Endothelial cell of umbilical vein (primary cell): ENCODE measurements around the gene SKI. TPM values are rescaled to one million over a fixed set of nuclear protein-coding genes. Genes with fewer than 3 reads are reported as not detected.

Experiments used
- BruUV-seq: library from RNA; stranded (reverse); fragments of 400-500 nt; replicated peaks from 2 replicates; lab custom pipeline; 2021; lab: Mats Ljungman, UMichigan
- CTCF ChIA-PET: fragments of 300-600, 350-600 bp; sonication (Branson Sonifier 250); formaldehyde crosslinking; loops from one replicate; lab custom pipeline; 2021; ENCODE audit warnings: antibody characterized with exemption, inconsistent platforms; lab: Charles Lee
- POLR2A ChIA-PET: fragments of 300-600, 350-600 bp; sonication (Branson Sonifier 250); formaldehyde crosslinking; loops from one replicate; lab custom pipeline; 2021; ENCODE audit warnings: antibody characterized with exemption, inconsistent platforms; lab: Charles Lee
- DNase-seq: peaks from one replicate; pipeline ENCODE4 v3.0.0-alpha.2; 2011; ENCODE audit warnings: low read depth, low spot score
- FAIRE-seq: peaks from 2 replicates; lab custom pipeline; 2011; peaks lifted over from hg19 to GRCh38; lab: Jason Lieb, UNC
- H2AFZ ChIP-seq: 2 replicates; pipeline ENCODE4 v1.6.0; 2012; ENCODE audit warnings: low read depth, low read length, control low read depth, inconsistent platforms
- H3K27ac ChIP-seq: 2 replicates; pipeline ENCODE4 v1.5.1; 2011; ENCODE audit warnings: low read depth, mild to moderate bottlenecking, control low read depth, low read length, moderate library complexity; ENCODE audit not compliant: insufficient read depth
- H3K27me3 ChIP-seq, 2 experiments: 2 replicates each; pipeline versions ENCODE4 v1.6.0 to v1.6.1; 2011; ENCODE audit warnings: low read length in 2 of 2, mixed read lengths in 1 of 2; ENCODE audit not compliant: control insufficient read depth in 2 of 2, insufficient read depth in 2 of 2
- H3K36me3 ChIP-seq, 2 experiments: 2 replicates in 1 of 2; 3 replicates in 1 of 2; pipeline ENCODE4 v1.5.1; 2011; ENCODE audit warnings: low read length in 2 of 2, mild to moderate bottlenecking in 1 of 2, moderate library complexity in 1 of 2; ENCODE audit not compliant: control insufficient read depth in 2 of 2, insufficient read depth in 2 of 2; ENCODE audit errors: extremely low read depth in 1 of 2
- H3K4me1 ChIP-seq: 3 replicates; pipeline ENCODE4 v1.5.1; 2011; ENCODE audit warnings: mild to moderate bottlenecking, low read length; ENCODE audit not compliant: control insufficient read depth, insufficient read depth; ENCODE audit errors: extremely low read depth
- H3K4me2 ChIP-seq: 2 replicates; pipeline ENCODE4 v1.6.1; 2011; ENCODE audit warnings: low read length, control low read depth, mixed read lengths; ENCODE audit not compliant: insufficient read depth
- H3K4me3 ChIP-seq, 3 experiments: fragments of 200-600 bp in 1 of 3; sonication (generic), shearing (Covaris generic) in 1 of 3; replicated peaks in 1 of 3; 2 replicates each; pipeline ENCODE4 v1.5.1; 2011 to 2016; ENCODE audit warnings: control low read depth in 3 of 3, low read length in 3 of 3, mild to moderate bottlenecking in 2 of 3, inconsistent platforms in 1 of 3, low read depth in 1 of 3, moderate library complexity in 1 of 3; ENCODE audit not compliant: insufficient read depth in 1 of 3
- H3K79me2 ChIP-seq: 2 replicates; pipeline ENCODE4 v1.6.0; 2012; ENCODE audit warnings: low read length, inconsistent platforms; ENCODE audit not compliant: control insufficient read depth, insufficient read depth
- H3K9ac ChIP-seq: replicated peaks from 2 replicates; pipeline ENCODE3; 2011; ENCODE audit warnings: low read length, control low read depth; ENCODE audit not compliant: insufficient read depth; ENCODE audit errors: extremely low read depth
- H3K9me1 ChIP-seq: replicated peaks from 3 replicates; pipeline ENCODE4 v1.6.0; 2011; ENCODE audit warnings: mild to moderate bottlenecking, low read length; ENCODE audit not compliant: control insufficient read depth, insufficient read depth; ENCODE audit errors: extremely low read depth
- H3K9me3 ChIP-seq: replicated peaks from 2 replicates; pipeline ENCODE4 v1.5.1; 2012; ENCODE audit warnings: low read length, inconsistent platforms; ENCODE audit not compliant: control insufficient read depth, insufficient read depth
- H4K20me1 ChIP-seq: replicated peaks from 2 replicates; pipeline ENCODE3; 2011; ENCODE audit warnings: mild to moderate bottlenecking, low read length; ENCODE audit not compliant: control insufficient read depth, insufficient read depth; ENCODE audit errors: extremely low read depth
- EZH2 ChIP-seq: IDR thresholded peaks from 2 replicates; pipeline ENCODE4 v1.6.1; 2012; ENCODE audit warnings: borderline replicate concordance, low read depth, mild to moderate bottlenecking, moderate library complexity, low read length, inconsistent platforms; ENCODE audit not compliant: severe bottlenecking
- FOS ChIP-seq: IDR thresholded peaks from 2 replicates; pipeline ENCODE4 v1.6.1; 2011; ENCODE audit warnings: mild to moderate bottlenecking, low read length, moderate library complexity, borderline replicate concordance; ENCODE audit not compliant: insufficient read depth
- JUN ChIP-seq: IDR thresholded peaks from 2 replicates; pipeline ENCODE4 v1.6.1; 2011; ENCODE audit warnings: borderline replicate concordance, low read depth; ENCODE audit not compliant: insufficient read length, insufficient read depth
- MYC ChIP-seq: IDR thresholded peaks from one replicate; pipeline ENCODE4 v1.6.1; 2011; ENCODE audit warnings: mild to moderate bottlenecking, low read depth, low read length
- POLR2A ChIP-seq: IDR thresholded peaks from 2 replicates; pipeline ENCODE4 v1.6.1; 2012; ENCODE audit warnings: low read depth, mild to moderate bottlenecking, control low read depth, low read length
- POLR2AphosphoS5 ChIP-seq: IDR thresholded peaks from 2 replicates; pipeline ENCODE4 v1.6.1; 2012; ENCODE audit warnings: low read depth, mild to moderate bottlenecking, control low read depth, low read length, moderate library complexity; ENCODE audit not compliant: insufficient read depth
- dilution Hi-C: fragments of 300-500 bp; cut with MboI; formaldehyde crosslinking; loops from one replicate; pipeline ENCODE4 v1.15.0; 2019; ENCODE audit warnings: low sequenced_read_pairs; ENCODE audit not compliant: extremely low pct_ligation_motif_present
- intact Hi-C: fragments of 100-400 bp; cut with micrococcal nuclease; formaldehyde crosslinking; loops from one replicate; pipeline ENCODE4 v1.10.0; 2022
- polyA plus RNA-seq, 4 experiments: library from polyadenylated mRNA; depleted of rRNA in 3 of 4; stranded (reverse) in 3 of 4; unstranded in 1 of 4; fragments of >200 nt; gene quantifications; 2 replicates each; pipeline versions ENCODE4 v1.2.1 to v1.2.3, GENCODE V29; 2011 to 2012; ENCODE audit warnings: missing spikeins in 1 of 4
- total RNA-seq: library from RNA; stranded (reverse); gene quantifications from 2 replicates; pipeline ENCODE4 v1.2.3, GENCODE V29; 2021
- TF ChIP-seq, protein P1 (sequence below), 2 donors: IDR thresholded peaks; 1 replicate in 1 of 2; 2 replicates in 1 of 2; pipeline ENCODE4 v1.5.1; 2011; ENCODE audit warnings: low read length in 2 of 2, mild to moderate bottlenecking in 2 of 2, moderate library complexity in 2 of 2, control low read depth in 1 of 2, inconsistent platforms in 1 of 2, low read depth in 1 of 2; ENCODE audit not compliant: insufficient read depth in 1 of 2; ENCODE audit errors: extremely low read depth in 1 of 2

The SKI gene
- total and polyA plus RNA-seq, 2 donors (not counting 3 experiments of a cell fraction or from before 2014, with no cell fraction given), result 11.6 to 80.3 TPM

DNA sequence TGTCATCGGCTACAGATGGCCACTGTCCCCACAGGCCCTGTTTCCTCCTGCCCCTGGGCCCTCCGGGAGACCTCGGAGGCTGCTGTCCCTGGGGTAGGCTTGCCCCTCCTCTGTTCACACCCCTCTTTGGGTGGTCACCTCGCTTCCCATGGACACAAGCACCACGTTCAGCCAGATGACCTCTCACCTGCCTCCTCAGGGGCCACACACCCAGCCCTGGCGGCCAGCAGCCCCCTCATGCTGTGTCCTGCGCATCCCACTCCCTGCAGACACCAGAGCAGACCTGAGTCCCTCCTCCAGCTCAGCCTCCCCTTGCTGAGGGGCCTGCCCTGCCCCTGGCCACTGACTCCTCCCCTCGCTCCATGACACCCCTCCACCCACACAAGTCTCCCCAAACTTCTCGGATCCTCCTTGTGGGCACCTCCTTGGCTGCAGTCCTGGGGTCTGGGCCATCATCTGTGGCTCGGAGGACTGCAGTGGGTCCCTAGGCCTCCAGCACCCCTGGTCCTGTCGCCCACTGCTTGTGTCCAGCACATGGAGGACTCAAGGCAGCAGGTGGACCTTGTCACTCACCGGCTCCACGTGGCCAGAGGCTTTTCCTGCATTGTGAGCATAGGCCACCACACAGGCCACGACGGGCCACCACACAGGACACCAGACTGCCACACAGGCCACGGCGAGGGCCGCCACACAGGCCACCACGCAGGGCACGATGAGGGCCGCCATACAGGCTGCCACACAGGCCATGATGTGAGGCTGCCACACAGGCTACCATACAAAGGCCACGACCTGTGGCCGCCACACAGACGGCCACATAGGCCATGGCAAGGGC lies 112.2 kb downstream of the SKI start:
- Histone ChIP-seq H3K9me1 (no peaks in the 10 kb centered on the region), H3K4me1 (no peaks in the 10 kb centered on the region), H4K20me1 (no peaks in the 10 kb centered on the region), H3K27me3 (no peaks in the 10 kb centered on the region), H3K9ac (no peak overlapping the region), H3K4me3 (no peak overlapping the region), H2AFZ (no peak overlapping the region), H3K36me3 (no peaks in the 10 kb centered on the region), H3K4me2 (no peak overlapping the region), H3K79me2 (no peaks in the 10 kb centered on the region), H3K9me3 (no peaks in the 10 kb centered on the region), H3K27ac (no peak overlapping the region)
- FAIRE-seq, result no peak
- intact Hi-C loops, result no loop called here
- POLR2A ChIA-PET, result no interaction called here
- dilution Hi-C loops, result no loop called here
- DNase-seq, result no peak
- TF ChIP-seq POLR2AphosphoS5 (no peak), MYC (no peak), EZH2 (no peak), POLR2A (no peak), JUN (no peak), FOS (no peak)
- CTCF ChIA-PET, result no interaction called here
- BruUV-seq, result no TSS peak

DNA sequence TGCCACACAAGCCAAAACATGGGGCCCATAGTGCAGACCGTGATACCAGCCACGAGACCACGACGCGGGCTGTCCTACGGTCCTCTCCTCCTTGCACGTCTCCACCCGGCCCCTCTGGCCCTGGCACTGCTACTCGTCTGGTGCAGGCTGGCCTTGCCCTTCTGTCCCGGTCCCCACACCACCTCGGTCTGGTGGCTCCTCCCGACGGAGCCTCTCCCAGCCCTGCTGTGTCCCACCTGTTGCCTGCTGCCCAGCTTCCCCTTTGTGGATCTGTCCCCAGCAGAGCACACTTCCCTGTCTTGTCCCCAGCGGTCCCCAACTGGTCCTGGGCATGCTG lies 112.8 kb downstream of the SKI start:
- intact Hi-C loops, result no loop called here

More for the DNA sequence above, 112.8 kb downstream of the SKI start:
- H3K27me3 ChIP-seq, result no peaks in the 10 kb centered on the region
- no TSS peak for BruUV-seq
- no peak overlapping the region for H3K27ac ChIP-seq
- no peak overlapping the region for H2AFZ ChIP-seq
- FAIRE-seq, result no peak
- no peaks in the 10 kb centered on the region for H3K4me1 ChIP-seq
- dilution Hi-C loops, result no loop called here
- no peak overlapping the region for H3K4me3 ChIP-seq
- no peaks in the 10 kb centered on the region for H3K9me1 ChIP-seq
- H3K36me3 ChIP-seq, result no peaks in the 10 kb centered on the region
- CTCF ChIA-PET, result no interaction called here
- H3K4me2 ChIP-seq, result no peak overlapping the region
- no peaks in the 10 kb centered on the region for H3K79me2 ChIP-seq
- no peaks in the 10 kb centered on the region for H4K20me1 ChIP-seq
- H3K9me3 ChIP-seq, result no peaks in the 10 kb centered on the region
- no peak overlapping the region for H3K9ac ChIP-seq
- POLR2A ChIA-PET, result no interaction called here
- DNase-seq, result no peak
- TF ChIP-seq FOS (no peak), EZH2 (no peak), POLR2A (no peak)
- TF ChIP-seq, protein P1, sequence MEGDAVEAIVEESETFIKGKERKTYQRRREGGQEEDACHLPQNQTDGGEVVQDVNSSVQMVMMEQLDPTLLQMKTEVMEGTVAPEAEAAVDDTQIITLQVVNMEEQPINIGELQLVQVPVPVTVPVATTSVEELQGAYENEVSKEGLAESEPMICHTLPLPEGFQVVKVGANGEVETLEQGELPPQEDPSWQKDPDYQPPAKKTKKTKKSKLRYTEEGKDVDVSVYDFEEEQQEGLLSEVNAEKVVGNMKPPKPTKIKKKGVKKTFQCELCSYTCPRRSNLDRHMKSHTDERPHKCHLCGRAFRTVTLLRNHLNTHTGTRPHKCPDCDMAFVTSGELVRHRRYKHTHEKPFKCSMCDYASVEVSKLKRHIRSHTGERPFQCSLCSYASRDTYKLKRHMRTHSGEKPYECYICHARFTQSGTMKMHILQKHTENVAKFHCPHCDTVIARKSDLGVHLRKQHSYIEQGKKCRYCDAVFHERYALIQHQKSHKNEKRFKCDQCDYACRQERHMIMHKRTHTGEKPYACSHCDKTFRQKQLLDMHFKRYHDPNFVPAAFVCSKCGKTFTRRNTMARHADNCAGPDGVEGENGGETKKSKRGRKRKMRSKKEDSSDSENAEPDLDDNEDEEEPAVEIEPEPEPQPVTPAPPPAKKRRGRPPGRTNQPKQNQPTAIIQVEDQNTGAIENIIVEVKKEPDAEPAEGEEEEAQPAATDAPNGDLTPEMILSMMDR (IDR thresholded peaks at IDR 0.05; ENCODE audit: extremely low read depth in 1 of 2, insufficient read depth in 1 of 2, low read depth in 1 of 2, low read length in 2 of 2), result no peak
